SU-DHL-6 (cell line): ENCODE measurements around the gene ZCCHC24.

Experiments
- H2AFZ ChIP-seq: fragments of 200-600 bp; sonication (generic); 2 replicates; pipeline ENCODE4 v1.6.1; 2014; ENCODE audit warnings: low read depth, mild to moderate bottlenecking, moderate library complexity, mixed read lengths, antibody characterized with exemption, low read length; ENCODE audit not compliant: severe bottlenecking
- H3F3A ChIP-seq: fragments of 200-600 bp; shearing (Covaris generic); 2 replicates; pipeline ENCODE4 v1.6.0; 2016; ENCODE audit warnings: antibody characterized with exemption, mild to moderate bottlenecking; ENCODE audit not compliant: insufficient read depth
- H3K27ac ChIP-seq: fragments of 200-600 bp; sonication (generic); 2 replicates; pipeline ENCODE4 v1.5.1; 2016; ENCODE audit warnings: low read depth, mild to moderate bottlenecking, low read length, moderate library complexity, mixed read lengths
- H3K27me3 ChIP-seq: fragments of 200-600 bp; sonication (generic), shearing (Covaris generic); 2 replicates; pipeline ENCODE4 v1.6.0; 2014; ENCODE audit warnings: mild to moderate bottlenecking, low read length
- H3K36me3 ChIP-seq: fragments of 200-600 bp; sonication (generic); 2 replicates; pipeline ENCODE4 v1.6.1; 2014; ENCODE audit warnings: mild to moderate bottlenecking, low read length, mixed read lengths
- H3K4me2 ChIP-seq: fragments of 300-600, 200-600 bp; shearing (Covaris generic), sonication (generic); 2 replicates; pipeline ENCODE4 v1.6.0; 2014; ENCODE audit warnings: low read length, low read depth, mild to moderate bottlenecking; ENCODE audit not compliant: poor library complexity, severe bottlenecking
- H3K4me3 ChIP-seq: fragments of 200-600 bp; sonication (generic); 2 replicates; pipeline ENCODE4 v1.5.1; 2014; ENCODE audit warnings: antibody characterized with exemption, low read length, mild to moderate bottlenecking, mixed read lengths; ENCODE audit not compliant: insufficient read depth, poor library complexity, severe bottlenecking
- H3K79me2 ChIP-seq: fragments of 200-600 bp; sonication (generic); 2 replicates; pipeline ENCODE4 v1.6.1; 2014; ENCODE audit warnings: mild to moderate bottlenecking, low read length, moderate library complexity; ENCODE audit not compliant: insufficient read depth
- H3K9ac ChIP-seq: fragments of 200-600 bp; sonication (generic); 2 replicates; pipeline ENCODE4 v1.7.0; 2014; ENCODE audit warnings: mild to moderate bottlenecking, low read length
- H3K9me2 ChIP-seq: fragments of 200-600 bp; sonication (generic); replicated peaks from 2 replicates; pipeline ENCODE4 v1.6.1; 2014; ENCODE audit warnings: low read length; ENCODE audit not compliant: insufficient read depth
- H3K9me3 ChIP-seq: fragments of 200-600 bp; sonication (generic); 2 replicates; pipeline ENCODE4 v1.6.1; 2014; ENCODE audit warnings: low read length, mixed read lengths; ENCODE audit not compliant: insufficient read depth
- H4K20me1 ChIP-seq: fragments of 200-600 bp; sonication (generic); 2 replicates; pipeline ENCODE4 v1.6.1; 2014; ENCODE audit warnings: low read depth, mild to moderate bottlenecking, antibody characterized with exemption, low read length, moderate library complexity, mixed read lengths
- CTCF ChIP-seq: fragments of 200-600 bp; sonication (generic); IDR thresholded peaks from one replicate; pipeline ENCODE4 v1.5.1; 2017; ENCODE audit warnings: antibody characterized with exemption, mild to moderate bottlenecking, low read length, moderate library complexity; ENCODE audit not compliant: insufficient read depth, poor library complexity, severe bottlenecking
- EZH2phosphoT487 ChIP-seq: fragments of 200-600 bp; sonication (generic), shearing (Covaris generic); conservative IDR thresholded peaks from 2 replicates; pipeline ENCODE4 v1.6.1; 2018; ENCODE audit warnings: mild to moderate bottlenecking, antibody characterized with exemption, low read length, moderate library complexity, mixed read lengths

Gene ZCCHC24

GRCh38 chr10:79376751-79377556 is 68.5 kb downstream of the ZCCHC24 start:
- Histone ChIP-seq H3K4me3 (no peak overlapping the region), H3K9me2 (no peaks in the 10 kb centered on the region), H2AFZ (no peak overlapping the region), H3K4me2 (no peak overlapping the region), H3K9me3 (no peaks in the 10 kb centered on the region), H3K36me3 (no peaks in the 10 kb centered on the region), H3F3A (no peaks in the 10 kb centered on the region), H3K27ac (no peak overlapping the region), H3K79me2 (no peaks in the 10 kb centered on the region), H3K9ac (no peak overlapping the region), H3K27me3 (no peaks in the 10 kb centered on the region), H4K20me1 (no peaks in the 10 kb centered on the region)
- TF ChIP-seq CTCF (no peak), EZH2phosphoT487 (no peak)

GRCh38 chr10:79376078-79376628 is 69.3 kb downstream of the ZCCHC24 start:
- H3K9me2 ChIP-seq, result no peaks in the 10 kb centered on the region
- H3K9ac ChIP-seq, result no peak overlapping the region
- H4K20me1 ChIP-seq, result no peaks in the 10 kb centered on the region
- no peaks in the 10 kb centered on the region for H3K27me3 ChIP-seq
- H3K27ac ChIP-seq, result no peak overlapping the region
- H2AFZ ChIP-seq, result no peak overlapping the region
- no peaks in the 10 kb centered on the region for H3K79me2 ChIP-seq
- no peaks in the 10 kb centered on the region for H3K36me3 ChIP-seq
- no peak overlapping the region for H3K4me2 ChIP-seq
- H3K4me3 ChIP-seq, result no peak overlapping the region
- H3F3A ChIP-seq, result no peaks in the 10 kb centered on the region
- H3K9me3 ChIP-seq, result no peaks in the 10 kb centered on the region
- TF ChIP-seq CTCF, result no peak
- TF ChIP-seq EZH2phosphoT487, result no peak

- TF ChIP-seq EZH2phosphoT487 (no peak), CTCF (no peak)
- no peaks in the 10 kb centered on the region for H3K27me3 ChIP-seq
- no peak overlapping the region for H3K4me3 ChIP-seq
- H2AFZ ChIP-seq, result no peak overlapping the region
- no peaks in the 10 kb centered on the region for H3K9me3 ChIP-seq
- H3K9ac ChIP-seq, result no peak overlapping the region
- H3K36me3 ChIP-seq, result no peaks in the 10 kb centered on the region
- no peaks in the 10 kb centered on the region for H3K79me2 ChIP-seq
- no peak overlapping the region for H3K27ac ChIP-seq
- H3K9me2 ChIP-seq, result no peaks in the 10 kb centered on the region
- no peaks in the 10 kb centered on the region for H3F3A ChIP-seq
- no peaks in the 10 kb centered on the region for H4K20me1 ChIP-seq
- H3K4me2 ChIP-seq, result no peak overlapping the region
Observed at GRCh38 chr10:79375321-79376077, 69.9 kb downstream of the ZCCHC24 start.
